Right lobe of liver (tissue), 6 donors: ENCODE data around the gene ZCCHC4. TPM values are rescaled to one million over a fixed set of nuclear protein-coding genes. Genes with fewer than 3 reads are reported as not detected.

Experiments used
- ATAC-seq, 4 donors: fragments of 200-7000 bp; cut with Tn5 transposase; one replicate each; pipeline ENCODE4 v1.9.1; 2020; ENCODE audit warnings: mild to moderate bottlenecking in 4 of 4, moderate library complexity in 4 of 4
- DNase-seq, 3 donors: peaks; one replicate each; pipeline ENCODE4 v3.0.0-alpha.2; 2020
- H3K27ac ChIP-seq, 3 donors: fragments of 200-600 bp; one replicate each; pipeline ENCODE4 v1.8.0; 2022
- H3K27me3 ChIP-seq, 2 donors: fragments of 200-600 bp; one replicate each; pipeline ENCODE4 v1.8.0; 2022
- H3K36me3 ChIP-seq, 4 donors: fragments of 200-600 bp; sonication (generic) in 1 of 4; one replicate each; pipeline versions ENCODE4 v1.5.1 to v1.8.0; 2017 to 2022; ENCODE audit warnings: control low read depth in 1 of 4
- H3K4me1 ChIP-seq, 4 donors: fragments of 200-600 bp; sonication (generic) in 1 of 4; one replicate each; pipeline versions ENCODE4 v1.5.1 to v1.8.0; 2017 to 2022; ENCODE audit warnings: control low read depth in 1 of 4
- H3K4me3 ChIP-seq, 3 donors: fragments of 200-600 bp; one replicate each; pipeline ENCODE4 v1.8.0; 2022
- H3K9me3 ChIP-seq, 4 donors: fragments of 200-600 bp; sonication (generic) in 1 of 4; one replicate each; pipeline versions ENCODE4 v1.5.1 to v1.8.0; 2017 to 2022; ENCODE audit warnings: control low read depth in 1 of 4
- POLR2A ChIP-seq: fragments of 450-650 bp; IDR thresholded peaks from one replicate; pipeline ENCODE4 v1.6.1; 2017; ENCODE audit warnings: antibody characterized with exemption, mild to moderate bottlenecking
- WGBS: methylation state at CpG from one replicate; pipeline ENCODE4 v1.1.6; 2018; ENCODE audit warnings: low coverage, low lambda C conversion rate; ENCODE audit not compliant: insufficient coverage; ENCODE audit errors: missing lambda C conversion rate; 5-methylcytosine and 5-hydroxymethylcytosine counted together
- intact Hi-C, 2 donors: fragments of 100-400 bp; cut with DNase I; formaldehyde crosslinking; loops; one replicate each; pipeline versions ENCODE4 v1.11.2 to v1.14.1; 2022
- total RNA-seq, 6 experiments: library from RNA; depleted of rRNA in 2 of 6; stranded (reverse); fragments of >200 nt in 2 of 6; fragmentation: NEBNext Ultra II Directional in 3 of 6; extraction: Animal tissue kit (Norgen Biotek cat#: 25700) in 3 of 6; gene quantifications; one replicate each; pipeline versions ENCODE4 v1.1.0 to v1.2.4, GENCODE V29; 2016 to 2023
- TF ChIP-seq, protein P1 (sequence below), 4 donors: fragments of 200-600 bp in 3 of 4; fragments of 450-650 bp in 1 of 4; IDR thresholded peaks; one replicate each; pipeline versions ENCODE4 v1.5.1 to v1.8.0; 2016 to 2022; ENCODE audit warnings: antibody characterized with exemption in 4 of 4, mild to moderate bottlenecking in 2 of 4
- donor health status: DM: no; HTN: yes; CAD: no.
- donor health status: DM: no; HTN: no; CAD: no.
- donor health status: DM: no; HTN: no; CAD: no.
- donor health status: DM: no; HTN: yes; CAD: no.
- donor health status: DM: no; HTN: yes; CAD: no.

Gene ZCCHC4
- total RNA-seq, 6 experiments from 2014 or later: 2.9 to 6.9 (median 3.9) TPM

DNA sequence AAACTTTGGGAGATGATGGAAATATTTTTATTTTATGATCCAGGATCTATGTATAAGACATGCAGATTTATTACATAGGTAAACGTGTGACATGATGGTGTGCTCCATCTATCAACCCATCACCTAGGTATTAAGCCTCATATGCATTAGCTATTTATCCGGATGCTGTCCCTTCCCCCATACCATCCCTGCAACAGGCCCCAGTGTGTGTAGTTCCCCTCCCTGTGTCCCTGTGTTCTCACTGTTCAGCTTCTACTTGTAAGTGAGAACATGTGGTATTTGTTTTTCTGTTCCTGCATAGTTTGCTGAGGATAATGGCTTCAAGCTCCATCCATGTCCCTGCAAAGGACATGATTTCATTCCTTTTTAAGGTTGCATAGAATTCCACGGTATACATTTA is 28.1 kb upstream of the ZCCHC4 start:
- Histone ChIP-seq H3K9me3 (no peaks in the 10 kb centered on the region), H3K4me3 (no peak overlapping the region), H3K4me1 (no peaks in the 10 kb centered on the region), H3K36me3 (peaks cover 0 to 13% (median 0%) of the 10 kb centered on the region in 4 donors), H3K27me3 (no peaks in the 10 kb centered on the region), H3K27ac (no peak overlapping the region)
- 83% methylated on average over 3 of the region's 3 CpGs for WGBS
- ATAC-seq (no peak), DNase-seq (no peak)
- TF ChIP-seq, protein P1, sequence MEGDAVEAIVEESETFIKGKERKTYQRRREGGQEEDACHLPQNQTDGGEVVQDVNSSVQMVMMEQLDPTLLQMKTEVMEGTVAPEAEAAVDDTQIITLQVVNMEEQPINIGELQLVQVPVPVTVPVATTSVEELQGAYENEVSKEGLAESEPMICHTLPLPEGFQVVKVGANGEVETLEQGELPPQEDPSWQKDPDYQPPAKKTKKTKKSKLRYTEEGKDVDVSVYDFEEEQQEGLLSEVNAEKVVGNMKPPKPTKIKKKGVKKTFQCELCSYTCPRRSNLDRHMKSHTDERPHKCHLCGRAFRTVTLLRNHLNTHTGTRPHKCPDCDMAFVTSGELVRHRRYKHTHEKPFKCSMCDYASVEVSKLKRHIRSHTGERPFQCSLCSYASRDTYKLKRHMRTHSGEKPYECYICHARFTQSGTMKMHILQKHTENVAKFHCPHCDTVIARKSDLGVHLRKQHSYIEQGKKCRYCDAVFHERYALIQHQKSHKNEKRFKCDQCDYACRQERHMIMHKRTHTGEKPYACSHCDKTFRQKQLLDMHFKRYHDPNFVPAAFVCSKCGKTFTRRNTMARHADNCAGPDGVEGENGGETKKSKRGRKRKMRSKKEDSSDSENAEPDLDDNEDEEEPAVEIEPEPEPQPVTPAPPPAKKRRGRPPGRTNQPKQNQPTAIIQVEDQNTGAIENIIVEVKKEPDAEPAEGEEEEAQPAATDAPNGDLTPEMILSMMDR (IDR thresholded peaks at IDR 0.05): no peak
- TF ChIP-seq POLR2A: no peak
- intact Hi-C loops: no loop called here

GRCh38 chr4:25290490-25291067 is 22.0 kb upstream of the ZCCHC4 start:
- intact Hi-C loops: no loop called here
- H3K4me3 ChIP-seq: no peak overlapping the region
- H3K27ac ChIP-seq: no peak overlapping the region
- H3K9me3 ChIP-seq: no peaks in the 10 kb centered on the region
- no peaks in the 10 kb centered on the region for H3K36me3 ChIP-seq
- ATAC-seq (no peak), DNase-seq (no peak)
- H3K27me3 ChIP-seq: no peaks in the 10 kb centered on the region
- TF ChIP-seq, protein P1 (IDR thresholded peaks at IDR 0.05): no peak
- TF ChIP-seq POLR2A: no peak
- WGBS: 60% methylated on average over 1 of the region's 11 CpGs
- H3K4me1 ChIP-seq: no peaks in the 10 kb centered on the region

GRCh38 chr4:25291158-25291733 is 21.3 kb upstream of the ZCCHC4 start:
- WGBS: 64% methylated on average over 12 of the region's 12 CpGs
- H3K4me3 ChIP-seq: no peak overlapping the region
- H3K27me3 ChIP-seq: no peaks in the 10 kb centered on the region
- H3K36me3 ChIP-seq: no peaks in the 10 kb centered on the region
- TF ChIP-seq, protein P1 (IDR thresholded peaks at IDR 0.05): no peak
- no peak for TF ChIP-seq POLR2A
- H3K27ac ChIP-seq: no peak overlapping the region
- H3K4me1 ChIP-seq: no peaks in the 10 kb centered on the region
- no peak for ATAC-seq
- intact Hi-C loops: no loop called here
- DNase-seq: no peak
- H3K9me3 ChIP-seq: no peaks in the 10 kb centered on the region

DNA sequence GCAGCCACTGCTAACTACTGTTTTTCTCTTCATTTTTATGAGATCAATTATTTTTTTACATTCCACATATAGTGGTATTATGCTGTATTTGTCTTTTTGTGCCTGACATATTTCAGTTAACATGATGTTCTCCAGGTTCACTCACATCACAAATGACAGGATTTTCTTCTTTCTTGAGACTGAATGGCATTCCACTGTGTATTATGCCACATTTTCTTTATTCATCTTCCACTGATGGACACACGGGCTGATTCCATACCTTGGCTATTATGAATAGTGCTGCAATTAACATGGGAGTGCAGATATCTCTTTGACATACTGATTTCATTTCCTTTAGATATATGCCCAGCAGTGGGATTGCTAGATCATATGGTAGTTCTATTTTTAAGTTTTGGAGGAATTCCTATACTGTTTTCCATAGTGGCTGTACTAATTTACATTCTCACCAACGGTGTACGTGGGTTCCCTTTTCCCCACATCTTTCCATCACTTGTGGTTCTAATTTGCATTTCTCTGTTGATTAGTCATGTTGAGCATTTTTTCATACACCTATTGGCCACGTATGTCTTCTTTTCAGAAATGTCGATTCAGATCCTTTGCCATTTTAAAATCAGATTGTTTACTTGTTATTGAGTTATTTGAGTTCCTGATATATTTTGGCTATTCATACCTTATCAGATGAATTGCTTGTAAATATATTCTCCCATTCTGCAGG is 14.9 kb upstream of the ZCCHC4 start:
- TF ChIP-seq, protein P1 (IDR thresholded peaks at IDR 0.05): no peak
- no peak for TF ChIP-seq POLR2A
- ATAC-seq (no peak), DNase-seq (no peak)
- Histone ChIP-seq H3K27me3 (no peaks in the 10 kb centered on the region), H3K4me1 (peaks cover 0 to 6% (median 0%) of the 10 kb centered on the region in 4 donors), H3K4me3 (no peak overlapping the region), H3K27ac (no peak overlapping the region), H3K9me3 (no peaks in the 10 kb centered on the region), H3K36me3 (no peaks in the 10 kb centered on the region)
- 90% methylated on average over 5 of the region's 5 CpGs for WGBS
- intact Hi-C loops: no loop called here
